H1 (cell line): ENCODE measurements around the gene DEAF1. TPM values are rescaled to one million over a fixed set of nuclear protein-coding genes. Genes with fewer than 3 reads are reported as not detected.

ENCODE experiments used
- CHD2 ChIP-seq: IDR thresholded peaks from 2 replicates; pipeline ENCODE4 v1.6.1; 2012; ENCODE audit warnings: low read length, improper control_type of control experiment
- CREB1 ChIP-seq: IDR thresholded peaks from 2 replicates; pipeline ENCODE4 v1.6.1; 2012; ENCODE audit warnings: inconsistent platforms
- GTF2F1 ChIP-seq: IDR thresholded peaks from 2 replicates; pipeline ENCODE4 v1.6.1; 2012; ENCODE audit warnings: low read depth, low read length, improper control_type of control experiment, borderline replicate concordance
- SRF ChIP-seq: IDR thresholded peaks from 2 replicates; pipeline ENCODE4 v1.6.1; 2011; ENCODE audit warnings: mild to moderate bottlenecking, low read depth, low read length, moderate library complexity
- polyA plus RNA-seq, 7 experiments: library from polyadenylated mRNA; depleted of rRNA in 3 of 7; stranded (reverse) in 5 of 7; unstranded in 2 of 7; fragments of >200 nt in 5 of 7; fragments of 200-250 nt in 2 of 7; gene quantifications; 1 replicate in 5 of 7; 2 replicates in 1 of 7; 4 replicates in 1 of 7; pipeline versions ENCODE4 v1.2.1 to v1.2.3, GENCODE V29; 2011 to 2013; ENCODE audit warnings: missing spikeins in 2 of 7, mixed read lengths in 2 of 7
- total RNA-seq: library from RNA; stranded (reverse); fragmentation: NEBNext Ultra II Directional; extraction: Animal tissue kit (Norgen Biotek cat#: 25700); gene quantifications from 2 replicates; pipeline ENCODE4 v1.2.1, GENCODE V29; 2021
- TF ChIP-seq, protein P1 (sequence below): IDR thresholded peaks from 2 replicates; pipeline ENCODE4 v1.6.1; 2012; ENCODE audit warnings: low read length, inconsistent platforms
- TF ChIP-seq, protein P2 (sequence below): fragments of 300-600 bp; sonication (generic); IDR thresholded peaks from 2 replicates; pipeline ENCODE4 v1.7.1; 2012; ENCODE audit warnings: low read length, moderate library complexity, mild to moderate bottlenecking, inconsistent platforms; ENCODE audit not compliant: insufficient replicate concordance

The DEAF1 gene
- total and polyA plus RNA-seq, 2 of the 8 experiments (the other 6 are each of a cell fraction or from before 2014, with no cell fraction given), result 47.3 to 58.4 TPM

- no peak for TF ChIP-seq GTF2F1
- TF ChIP-seq, protein P1, sequence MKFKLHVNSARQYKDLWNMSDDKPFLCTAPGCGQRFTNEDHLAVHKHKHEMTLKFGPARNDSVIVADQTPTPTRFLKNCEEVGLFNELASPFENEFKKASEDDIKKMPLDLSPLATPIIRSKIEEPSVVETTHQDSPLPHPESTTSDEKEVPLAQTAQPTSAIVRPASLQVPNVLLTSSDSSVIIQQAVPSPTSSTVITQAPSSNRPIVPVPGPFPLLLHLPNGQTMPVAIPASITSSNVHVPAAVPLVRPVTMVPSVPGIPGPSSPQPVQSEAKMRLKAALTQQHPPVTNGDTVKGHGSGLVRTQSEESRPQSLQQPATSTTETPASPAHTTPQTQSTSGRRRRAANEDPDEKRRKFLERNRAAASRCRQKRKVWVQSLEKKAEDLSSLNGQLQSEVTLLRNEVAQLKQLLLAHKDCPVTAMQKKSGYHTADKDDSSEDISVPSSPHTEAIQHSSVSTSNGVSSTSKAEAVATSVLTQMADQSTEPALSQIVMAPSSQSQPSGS, result no peak
- TF ChIP-seq CREB1, result no peak
- no peak for TF ChIP-seq SRF
- TF ChIP-seq, protein P2, sequence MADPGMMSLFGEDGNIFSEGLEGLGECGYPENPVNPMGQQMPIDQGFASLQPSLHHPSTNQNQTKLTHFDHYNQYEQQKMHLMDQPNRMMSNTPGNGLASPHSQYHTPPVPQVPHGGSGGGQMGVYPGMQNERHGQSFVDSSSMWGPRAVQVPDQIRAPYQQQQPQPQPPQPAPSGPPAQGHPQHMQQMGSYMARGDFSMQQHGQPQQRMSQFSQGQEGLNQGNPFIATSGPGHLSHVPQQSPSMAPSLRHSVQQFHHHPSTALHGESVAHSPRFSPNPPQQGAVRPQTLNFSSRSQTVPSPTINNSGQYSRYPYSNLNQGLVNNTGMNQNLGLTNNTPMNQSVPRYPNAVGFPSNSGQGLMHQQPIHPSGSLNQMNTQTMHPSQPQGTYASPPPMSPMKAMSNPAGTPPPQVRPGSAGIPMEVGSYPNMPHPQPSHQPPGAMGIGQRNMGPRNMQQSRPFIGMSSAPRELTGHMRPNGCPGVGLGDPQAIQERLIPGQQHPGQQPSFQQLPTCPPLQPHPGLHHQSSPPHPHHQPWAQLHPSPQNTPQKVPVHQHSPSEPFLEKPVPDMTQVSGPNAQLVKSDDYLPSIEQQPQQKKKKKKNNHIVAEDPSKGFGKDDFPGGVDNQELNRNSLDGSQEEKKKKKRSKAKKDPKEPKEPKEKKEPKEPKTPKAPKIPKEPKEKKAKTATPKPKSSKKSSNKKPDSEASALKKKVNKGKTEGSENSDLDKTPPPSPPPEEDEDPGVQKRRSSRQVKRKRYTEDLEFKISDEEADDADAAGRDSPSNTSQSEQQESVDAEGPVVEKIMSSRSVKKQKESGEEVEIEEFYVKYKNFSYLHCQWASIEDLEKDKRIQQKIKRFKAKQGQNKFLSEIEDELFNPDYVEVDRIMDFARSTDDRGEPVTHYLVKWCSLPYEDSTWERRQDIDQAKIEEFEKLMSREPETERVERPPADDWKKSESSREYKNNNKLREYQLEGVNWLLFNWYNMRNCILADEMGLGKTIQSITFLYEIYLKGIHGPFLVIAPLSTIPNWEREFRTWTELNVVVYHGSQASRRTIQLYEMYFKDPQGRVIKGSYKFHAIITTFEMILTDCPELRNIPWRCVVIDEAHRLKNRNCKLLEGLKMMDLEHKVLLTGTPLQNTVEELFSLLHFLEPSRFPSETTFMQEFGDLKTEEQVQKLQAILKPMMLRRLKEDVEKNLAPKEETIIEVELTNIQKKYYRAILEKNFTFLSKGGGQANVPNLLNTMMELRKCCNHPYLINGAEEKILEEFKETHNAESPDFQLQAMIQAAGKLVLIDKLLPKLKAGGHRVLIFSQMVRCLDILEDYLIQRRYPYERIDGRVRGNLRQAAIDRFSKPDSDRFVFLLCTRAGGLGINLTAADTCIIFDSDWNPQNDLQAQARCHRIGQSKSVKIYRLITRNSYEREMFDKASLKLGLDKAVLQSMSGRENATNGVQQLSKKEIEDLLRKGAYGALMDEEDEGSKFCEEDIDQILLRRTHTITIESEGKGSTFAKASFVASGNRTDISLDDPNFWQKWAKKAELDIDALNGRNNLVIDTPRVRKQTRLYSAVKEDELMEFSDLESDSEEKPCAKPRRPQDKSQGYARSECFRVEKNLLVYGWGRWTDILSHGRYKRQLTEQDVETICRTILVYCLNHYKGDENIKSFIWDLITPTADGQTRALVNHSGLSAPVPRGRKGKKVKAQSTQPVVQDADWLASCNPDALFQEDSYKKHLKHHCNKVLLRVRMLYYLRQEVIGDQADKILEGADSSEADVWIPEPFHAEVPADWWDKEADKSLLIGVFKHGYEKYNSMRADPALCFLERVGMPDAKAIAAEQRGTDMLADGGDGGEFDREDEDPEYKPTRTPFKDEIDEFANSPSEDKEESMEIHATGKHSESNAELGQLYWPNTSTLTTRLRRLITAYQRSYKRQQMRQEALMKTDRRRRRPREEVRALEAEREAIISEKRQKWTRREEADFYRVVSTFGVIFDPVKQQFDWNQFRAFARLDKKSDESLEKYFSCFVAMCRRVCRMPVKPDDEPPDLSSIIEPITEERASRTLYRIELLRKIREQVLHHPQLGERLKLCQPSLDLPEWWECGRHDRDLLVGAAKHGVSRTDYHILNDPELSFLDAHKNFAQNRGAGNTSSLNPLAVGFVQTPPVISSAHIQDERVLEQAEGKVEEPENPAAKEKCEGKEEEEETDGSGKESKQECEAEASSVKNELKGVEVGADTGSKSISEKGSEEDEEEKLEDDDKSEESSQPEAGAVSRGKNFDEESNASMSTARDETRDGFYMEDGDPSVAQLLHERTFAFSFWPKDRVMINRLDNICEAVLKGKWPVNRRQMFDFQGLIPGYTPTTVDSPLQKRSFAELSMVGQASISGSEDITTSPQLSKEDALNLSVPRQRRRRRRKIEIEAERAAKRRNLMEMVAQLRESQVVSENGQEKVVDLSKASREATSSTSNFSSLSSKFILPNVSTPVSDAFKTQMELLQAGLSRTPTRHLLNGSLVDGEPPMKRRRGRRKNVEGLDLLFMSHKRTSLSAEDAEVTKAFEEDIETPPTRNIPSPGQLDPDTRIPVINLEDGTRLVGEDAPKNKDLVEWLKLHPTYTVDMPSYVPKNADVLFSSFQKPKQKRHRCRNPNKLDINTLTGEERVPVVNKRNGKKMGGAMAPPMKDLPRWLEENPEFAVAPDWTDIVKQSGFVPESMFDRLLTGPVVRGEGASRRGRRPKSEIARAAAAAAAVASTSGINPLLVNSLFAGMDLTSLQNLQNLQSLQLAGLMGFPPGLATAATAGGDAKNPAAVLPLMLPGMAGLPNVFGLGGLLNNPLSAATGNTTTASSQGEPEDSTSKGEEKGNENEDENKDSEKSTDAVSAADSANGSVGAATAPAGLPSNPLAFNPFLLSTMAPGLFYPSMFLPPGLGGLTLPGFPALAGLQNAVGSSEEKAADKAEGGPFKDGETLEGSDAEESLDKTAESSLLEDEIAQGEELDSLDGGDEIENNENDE, result no peak
- TF ChIP-seq CHD2, result no peak
- TF ChIP-seq, all 59 proteins: peak for 0
These were observed 57.8 kb downstream of the DEAF1 start (continued) for GRCh38 chr11:637333-637592.
